Prostate gland (tissue), 2 donors: ENCODE results near the gene THAP12. TPM values are rescaled to one million over a fixed set of nuclear protein-coding genes. Genes with fewer than 3 reads are reported as not detected.
"Not testable (repeated sequence)": the region's sequence is repeated elsewhere in the genome, so short reads cannot be mapped to it uniquely, and the experiment has no call there.

Source experiments
- DNase-seq: peaks from one replicate; pipeline ENCODE4 v3.0.0-alpha.2; 2019; ENCODE audit warnings: low spot score
- H3K27ac ChIP-seq, 2 donors: fragments of 200-600 bp; sonication (generic); 2 replicates each; pipeline ENCODE4 v1.5.1; 2017 to 2019
- H3K27me3 ChIP-seq: fragments of 200-600 bp; sonication (generic); replicated peaks from 2 replicates; pipeline ENCODE4 v1.5.1; 2019; ENCODE audit not compliant: insufficient read depth
- H3K36me3 ChIP-seq, 2 donors: fragments of 200-600 bp; sonication (generic); 1 replicate in 1 of 2; 2 replicates in 1 of 2; pipeline versions ENCODE4 v1.5.1 to v1.8.1; 2017 to 2019
- H3K4me1 ChIP-seq: fragments of 200-600 bp; sonication (generic); replicated peaks from 2 replicates; pipeline ENCODE4 v1.5.1; 2019
- H3K4me3 ChIP-seq, 2 donors: fragments of 200-600 bp; sonication (generic); 2 replicates each; pipeline ENCODE4 v1.5.1; 2017 to 2019
- H3K9me3 ChIP-seq: fragments of 200-600 bp; sonication (generic); 2 replicates; pipeline ENCODE4 v1.5.1; 2017
- POLR2A ChIP-seq: fragments of 450-650 bp; IDR thresholded peaks from one replicate; pipeline ENCODE4 v1.6.1; 2016; ENCODE audit warnings: antibody characterized with exemption, mild to moderate bottlenecking
- POLR2AphosphoS5 ChIP-seq: sonication (generic); formaldehyde crosslinking; IDR thresholded peaks from one replicate; pipeline ENCODE4 v1.6.1; 2017; ENCODE audit warnings: antibody characterized with exemption
- WGBS: methylation state at CpG from one replicate; pipeline ENCODE4 v1.1.5; 2018; 5-methylcytosine and 5-hydroxymethylcytosine counted together
- intact Hi-C: fragments of 100-400 bp; cut with DNase I; formaldehyde crosslinking; loops from one replicate; pipeline ENCODE4 v1.14.2; 2022
- total RNA-seq, 2 donors: library from RNA; depleted of rRNA; stranded (reverse); fragments of >200 nt; gene quantifications; one replicate each; pipeline ENCODE4 v1.1.0, GENCODE V29; 2016
- TF ChIP-seq, protein P1 (sequence below), 4 experiments: fragments of 200-600 bp in 2 of 4; fragments of 450-650 bp in 2 of 4; sonication (generic) in 2 of 4; IDR thresholded peaks; 1 replicate in 3 of 4; 2 replicates in 1 of 4; pipeline ENCODE4 v1.5.1; 2016 to 2019; ENCODE audit warnings: antibody characterized with exemption in 4 of 4, mild to moderate bottlenecking in 2 of 4, moderate library complexity in 2 of 4

THAP12 gene
- total RNA-seq, 2 donors from 2014 or later, result 26.6 to 31.9 TPM

DNA sequence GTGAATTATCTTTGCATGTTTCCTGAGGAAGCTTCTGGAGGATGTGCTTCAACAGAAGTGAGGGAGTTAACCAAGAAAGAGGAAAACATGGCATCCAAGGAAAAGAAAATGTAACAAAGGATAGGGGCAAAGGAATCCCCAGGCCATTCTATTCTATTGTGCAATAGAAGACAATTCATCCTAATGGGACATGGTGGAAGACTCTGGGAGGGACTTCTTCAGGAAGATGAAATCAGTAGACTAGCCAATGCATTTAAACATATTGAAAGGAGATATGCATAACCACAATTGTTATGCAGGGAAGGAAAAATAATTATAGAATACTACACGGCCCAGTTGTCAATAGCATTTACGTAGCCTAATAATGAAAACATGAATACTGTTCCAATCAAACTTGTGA lies 55.7 kb downstream of the THAP12 start:
- 99% methylated on average over 2 of the region's 2 CpGs for WGBS
- intact Hi-C loops, result no loop called here
- Histone ChIP-seq H3K4me1 (no peaks in the 10 kb centered on the region), H3K9me3 (no peaks in the 10 kb centered on the region), H3K4me3 (no peak overlapping the region), H3K27ac (no peak overlapping the region), H3K36me3 (no peaks in the 10 kb centered on the region), H3K27me3 (no peaks in the 10 kb centered on the region)
- TF ChIP-seq, protein P1, sequence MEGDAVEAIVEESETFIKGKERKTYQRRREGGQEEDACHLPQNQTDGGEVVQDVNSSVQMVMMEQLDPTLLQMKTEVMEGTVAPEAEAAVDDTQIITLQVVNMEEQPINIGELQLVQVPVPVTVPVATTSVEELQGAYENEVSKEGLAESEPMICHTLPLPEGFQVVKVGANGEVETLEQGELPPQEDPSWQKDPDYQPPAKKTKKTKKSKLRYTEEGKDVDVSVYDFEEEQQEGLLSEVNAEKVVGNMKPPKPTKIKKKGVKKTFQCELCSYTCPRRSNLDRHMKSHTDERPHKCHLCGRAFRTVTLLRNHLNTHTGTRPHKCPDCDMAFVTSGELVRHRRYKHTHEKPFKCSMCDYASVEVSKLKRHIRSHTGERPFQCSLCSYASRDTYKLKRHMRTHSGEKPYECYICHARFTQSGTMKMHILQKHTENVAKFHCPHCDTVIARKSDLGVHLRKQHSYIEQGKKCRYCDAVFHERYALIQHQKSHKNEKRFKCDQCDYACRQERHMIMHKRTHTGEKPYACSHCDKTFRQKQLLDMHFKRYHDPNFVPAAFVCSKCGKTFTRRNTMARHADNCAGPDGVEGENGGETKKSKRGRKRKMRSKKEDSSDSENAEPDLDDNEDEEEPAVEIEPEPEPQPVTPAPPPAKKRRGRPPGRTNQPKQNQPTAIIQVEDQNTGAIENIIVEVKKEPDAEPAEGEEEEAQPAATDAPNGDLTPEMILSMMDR (IDR thresholded peaks at IDR 0.05), result no peak
- TF ChIP-seq POLR2A (no peak), POLR2AphosphoS5 (no peak)
- DNase-seq, result no peak

DNA sequence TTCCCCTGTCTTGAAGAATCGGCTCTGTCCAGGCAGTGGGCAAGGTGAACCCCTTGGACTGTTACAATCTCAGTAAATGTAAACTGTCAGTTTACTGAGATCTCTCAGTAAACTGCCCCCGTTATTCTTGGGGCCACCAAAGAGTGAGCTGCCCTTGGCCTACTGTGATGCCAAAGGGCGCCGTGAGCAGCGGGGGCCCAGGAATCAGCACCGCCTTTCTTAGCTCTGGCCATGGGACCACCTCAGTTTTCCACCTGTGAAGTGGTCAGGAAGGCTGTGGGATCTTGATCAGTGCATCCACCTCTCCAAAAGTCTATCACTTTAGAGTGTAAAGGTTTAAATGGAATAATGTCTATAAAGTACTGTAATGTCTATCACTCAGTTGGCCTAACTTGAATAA lies 57.1 kb downstream of the THAP12 start:
- no peaks in the 10 kb centered on the region for H3K36me3 ChIP-seq
- intact Hi-C loops, result no loop called here
- DNase-seq, result no peak
- H3K9me3 ChIP-seq, result no peaks in the 10 kb centered on the region
- H3K27ac ChIP-seq, result no peak overlapping the region
- H3K4me1 ChIP-seq, result no peaks in the 10 kb centered on the region
- no peak for TF ChIP-seq POLR2AphosphoS5
- no peak for TF ChIP-seq POLR2A
- TF ChIP-seq, protein P1 (IDR thresholded peaks at IDR 0.05), result no peak
- 97% methylated on average over 6 of the region's 6 CpGs for WGBS
- no peak overlapping the region for H3K4me3 ChIP-seq
- no peaks in the 10 kb centered on the region for H3K27me3 ChIP-seq

DNA sequence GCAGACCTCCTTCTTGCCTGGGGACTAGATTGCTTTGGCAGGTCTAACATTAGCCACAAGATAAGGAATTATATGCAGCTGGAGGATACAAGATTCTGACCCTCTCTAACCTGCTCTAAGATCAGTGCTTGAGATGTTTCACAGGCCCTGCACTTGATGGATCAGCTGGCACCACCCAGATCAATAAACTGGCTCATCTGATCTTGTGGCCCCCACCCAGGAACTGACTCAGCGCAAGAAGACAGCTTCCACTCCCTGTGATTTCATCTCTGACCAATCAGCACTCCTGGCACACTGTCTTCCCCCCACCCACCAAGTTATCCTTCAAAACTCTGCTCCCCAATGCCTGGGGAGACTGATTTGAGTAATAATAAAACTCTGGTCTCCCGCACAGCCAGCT lies 57.6 kb downstream of the THAP12 start:
- H3K27ac ChIP-seq, H3K4me3 ChIP-seq, intact Hi-C loops, H3K36me3 ChIP-seq, H3K9me3 ChIP-seq, H3K4me1 ChIP-seq, H3K27me3 ChIP-seq, DNase-seq: not testable (repeated sequence)
- WGBS, result 94% methylated on average over 2 of the region's 2 CpGs

DNA sequence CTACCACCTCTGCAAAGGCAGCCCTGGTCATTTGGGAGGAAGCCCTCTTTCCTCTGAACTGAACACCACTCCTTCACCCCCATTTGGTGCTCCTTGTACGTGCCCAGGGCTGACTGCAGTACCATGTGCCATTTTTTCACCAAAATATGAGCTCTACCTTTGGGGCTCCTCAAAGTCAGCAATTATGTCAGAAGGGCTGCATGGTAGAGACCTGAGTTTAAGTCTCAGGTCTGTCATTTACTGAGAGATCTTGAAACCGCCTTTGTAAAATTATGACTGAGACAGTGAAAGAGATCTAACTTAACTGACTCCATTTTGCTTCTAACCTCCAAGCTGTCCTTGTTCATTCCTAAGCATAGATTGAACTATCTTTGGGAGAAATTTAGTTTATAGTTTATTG lies 58.0 kb downstream of the THAP12 start:
- no peak overlapping the region for H3K27ac ChIP-seq
- 100% methylated on average over 2 of the region's 2 CpGs for WGBS
- intact Hi-C loops, result no loop called here
- DNase-seq, result no peak
- H3K9me3 ChIP-seq, result no peaks in the 10 kb centered on the region
- TF ChIP-seq, protein P1 (IDR thresholded peaks at IDR 0.05), result no peak
- no peak for TF ChIP-seq POLR2AphosphoS5
- TF ChIP-seq POLR2A, result no peak
- no peaks in the 10 kb centered on the region for H3K4me1 ChIP-seq
- no peaks in the 10 kb centered on the region for H3K27me3 ChIP-seq
- no peak overlapping the region for H3K4me3 ChIP-seq
- no peaks in the 10 kb centered on the region for H3K36me3 ChIP-seq

DNA sequence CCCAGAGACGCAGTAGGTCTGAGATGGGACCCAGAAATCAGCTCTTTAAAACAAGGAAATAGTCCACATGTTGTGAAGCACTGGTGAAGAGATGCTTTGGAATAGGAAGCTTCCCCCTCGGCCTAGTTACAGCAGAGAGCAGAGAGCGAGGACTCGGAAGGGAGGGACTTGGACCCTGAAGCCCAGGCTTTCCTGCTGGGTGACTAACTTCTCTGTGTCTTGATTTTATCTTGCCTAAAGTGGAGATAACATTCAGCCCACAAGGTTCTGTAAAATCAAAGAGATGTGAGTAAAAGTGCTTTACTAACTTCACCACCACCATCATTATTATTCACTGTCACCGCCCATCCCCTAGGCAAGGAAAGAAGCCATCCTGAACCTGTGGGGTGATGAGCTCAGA lies 58.4 kb downstream of the THAP12 start:
- Histone ChIP-seq H3K27me3 (no peaks in the 10 kb centered on the region), H3K36me3 (no peaks in the 10 kb centered on the region), H3K27ac (no peak overlapping the region), H3K4me1 (no peaks in the 10 kb centered on the region), H3K9me3 (no peaks in the 10 kb centered on the region), H3K4me3 (no peak overlapping the region)
- DNase-seq, result no peak
- intact Hi-C loops, result no loop called here
- WGBS, result 68% methylated on average over 5 of the region's 5 CpGs
- TF ChIP-seq, protein P1 (IDR thresholded peaks at IDR 0.05), result no peak
- TF ChIP-seq POLR2A (no peak), POLR2AphosphoS5 (no peak)
